ENCODE measurements around the gene DACH1. TPM values are rescaled to one million over a fixed set of nuclear protein-coding genes. Genes with fewer than 3 reads are reported as not detected.

The DACH1 gene
- total and polyA plus RNA-seq, 2 donors (not counting 1 experiment from before 2014, with no cell fraction given): 0.02 to 0.33 TPM

DNA sequence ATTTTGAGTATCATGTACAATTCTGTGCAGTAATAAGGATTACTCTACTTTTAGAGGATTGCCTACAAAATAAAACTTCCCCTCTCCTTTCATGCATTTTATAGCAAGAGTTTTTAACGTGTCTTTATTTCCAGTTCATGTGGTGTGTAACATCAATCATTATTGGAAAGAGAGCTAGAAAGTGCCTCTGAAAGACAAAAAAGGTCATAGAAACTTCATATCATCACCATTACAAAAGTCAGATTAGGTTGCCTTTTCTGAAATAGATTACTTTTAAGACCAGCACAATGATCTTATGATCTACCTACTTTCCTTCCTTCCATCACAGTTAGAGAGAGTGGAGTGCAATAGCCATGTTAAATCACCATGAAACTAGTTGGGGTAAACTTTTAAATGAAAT, 12.6 kb downstream of the DACH1 start:
- no peaks in the 10 kb centered on the region for H4K20me1 ChIP-seq (ENCODE audit: control insufficient read depth, extremely low read depth, insufficient read depth, low read length)
- no peak overlapping the region for H3K9ac ChIP-seq (ENCODE audit: insufficient read depth, low read length)
- H3K9me3 ChIP-seq (ENCODE audit: control insufficient read depth, insufficient read depth, low read depth, low read length): no peaks in the 10 kb centered on the region
- H3K79me2 ChIP-seq (ENCODE audit: control insufficient read depth, insufficient read depth, low read length): no peaks in the 10 kb centered on the region
- no peak overlapping the region for H2AFZ ChIP-seq (ENCODE audit: low read length)
- no peak for TF ChIP-seq EZH2 (IDR thresholded peaks at IDR 0.05; ENCODE audit: low read length, missing control alignments)
- TF ChIP-seq CTCF (conservative IDR thresholded peaks at IDR 0.05 in 1 of 2, IDR thresholded peaks at IDR 0.05 in 1 of 2; ENCODE audit: low read depth in 1 of 2, low read length in 2 of 2): no peak
- no peak overlapping the region for H3K4me2 ChIP-seq (ENCODE audit: extremely low read depth, insufficient read depth, low read length)
- H3K27ac ChIP-seq (ENCODE audit: insufficient read depth, low read length): no peak overlapping the region
- no peak for DNase-seq (ENCODE audit: low read depth in 2 of 2)
- H3K4me1 ChIP-seq (ENCODE audit: control insufficient read depth, extremely low read depth, insufficient read depth, low read length): no peaks in the 10 kb centered on the region
- no peak overlapping the region for H3K4me3 ChIP-seq (replicated peaks in 1 of 4; ENCODE audit: control extremely low read depth in 1 of 4, insufficient read depth in 1 of 4, low read depth in 3 of 4, low read length in 4 of 4)
- no peaks in the 10 kb centered on the region for H3K36me3 ChIP-seq (ENCODE audit: control insufficient read depth, insufficient read depth, low read length)
- H3K27me3 ChIP-seq (ENCODE audit: control insufficient read depth, insufficient read depth, low read length): no peaks in the 10 kb centered on the region

DNA sequence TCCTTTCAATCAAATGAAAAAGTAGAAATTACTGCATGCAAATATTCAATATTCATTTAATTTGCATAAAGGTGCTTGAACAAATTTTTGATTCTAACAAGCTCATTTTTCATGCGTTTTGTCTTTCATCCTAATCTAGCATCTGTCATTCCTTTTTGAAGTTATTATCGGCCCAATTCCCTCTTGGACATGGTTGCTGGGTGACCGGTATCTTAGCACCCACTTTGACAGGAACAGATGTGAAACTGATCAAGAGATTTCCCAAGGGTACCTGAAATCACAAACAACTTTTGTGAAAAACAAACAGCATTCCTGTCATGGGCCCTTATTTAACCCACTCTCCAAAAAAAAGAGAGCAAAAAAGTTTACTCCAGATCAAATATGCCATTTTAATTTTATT, 13.3 kb downstream of the DACH1 start:
- Histone ChIP-seq H3K79me2 (ENCODE audit: control insufficient read depth, insufficient read depth, low read length) (no peaks in the 10 kb centered on the region), H3K36me3 (ENCODE audit: control insufficient read depth, insufficient read depth, low read length) (no peaks in the 10 kb centered on the region), H3K4me2 (ENCODE audit: extremely low read depth, insufficient read depth, low read length) (no peak overlapping the region), H3K4me3 (replicated peaks in 1 of 4; ENCODE audit: control extremely low read depth in 1 of 4, insufficient read depth in 1 of 4, low read depth in 3 of 4, low read length in 4 of 4) (no peak overlapping the region), H3K4me1 (ENCODE audit: control insufficient read depth, extremely low read depth, insufficient read depth, low read length) (no peaks in the 10 kb centered on the region), H3K9ac (ENCODE audit: insufficient read depth, low read length) (no peak overlapping the region), H2AFZ (ENCODE audit: low read length) (no peak overlapping the region), H3K9me3 (ENCODE audit: control insufficient read depth, insufficient read depth, low read depth, low read length) (no peaks in the 10 kb centered on the region), H4K20me1 (ENCODE audit: control insufficient read depth, extremely low read depth, insufficient read depth, low read length) (no peaks in the 10 kb centered on the region), H3K27me3 (ENCODE audit: control insufficient read depth, insufficient read depth, low read length) (no peaks in the 10 kb centered on the region), H3K27ac (ENCODE audit: insufficient read depth, low read length) (no peak overlapping the region)
- TF ChIP-seq EZH2 (IDR thresholded peaks at IDR 0.05; ENCODE audit: low read length, missing control alignments): no peak
- no peak for DNase-seq (ENCODE audit: low read depth in 2 of 2)

DNA sequence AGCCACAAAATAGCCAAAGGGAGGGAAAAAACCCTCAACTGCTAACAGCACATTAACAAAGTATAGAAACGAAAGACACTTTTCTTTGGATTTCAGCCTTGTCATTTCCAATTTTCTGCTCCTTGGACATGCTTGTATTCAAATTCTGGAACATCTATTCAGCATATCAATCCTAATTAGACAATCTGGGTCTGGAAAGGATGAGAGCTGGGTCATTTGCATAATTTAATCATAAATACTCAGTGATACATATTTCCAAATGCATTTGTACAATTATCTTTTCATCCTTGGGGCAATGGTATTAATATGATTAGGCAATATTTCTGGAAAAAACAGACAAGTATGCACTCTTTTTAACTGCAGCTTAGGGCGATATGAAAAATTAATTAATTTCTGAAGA, 14.3 kb downstream of the DACH1 start:
- H4K20me1 ChIP-seq (ENCODE audit: control insufficient read depth, extremely low read depth, insufficient read depth, low read length): no peaks in the 10 kb centered on the region
- no peak overlapping the region for H3K4me2 ChIP-seq (ENCODE audit: extremely low read depth, insufficient read depth, low read length)
- no peak for DNase-seq (ENCODE audit: low read depth in 2 of 2)
- TF ChIP-seq CTCF (conservative IDR thresholded peaks at IDR 0.05 in 1 of 2, IDR thresholded peaks at IDR 0.05 in 1 of 2; ENCODE audit: low read depth in 1 of 2, low read length in 2 of 2) (no peak), EZH2 (IDR thresholded peaks at IDR 0.05; ENCODE audit: low read length, missing control alignments) (no peak)
- H3K9me3 ChIP-seq (ENCODE audit: control insufficient read depth, insufficient read depth, low read depth, low read length): no peaks in the 10 kb centered on the region
- H3K79me2 ChIP-seq (ENCODE audit: control insufficient read depth, insufficient read depth, low read length): no peaks in the 10 kb centered on the region
- H3K4me1 ChIP-seq (ENCODE audit: control insufficient read depth, extremely low read depth, insufficient read depth, low read length): no peaks in the 10 kb centered on the region
- no peak overlapping the region for H3K4me3 ChIP-seq (replicated peaks in 1 of 4; ENCODE audit: control extremely low read depth in 1 of 4, insufficient read depth in 1 of 4, low read depth in 3 of 4, low read length in 4 of 4)
- H3K27ac ChIP-seq (ENCODE audit: insufficient read depth, low read length): no peak overlapping the region
- no peak overlapping the region for H3K9ac ChIP-seq (ENCODE audit: insufficient read depth, low read length)
- no peak overlapping the region for H2AFZ ChIP-seq (ENCODE audit: low read length)
- no peaks in the 10 kb centered on the region for H3K27me3 ChIP-seq (ENCODE audit: control insufficient read depth, insufficient read depth, low read length)
- no peaks in the 10 kb centered on the region for H3K36me3 ChIP-seq (ENCODE audit: control insufficient read depth, insufficient read depth, low read length)

Measured in fibroblast of lung (primary cell).